GM21515 (cell line): Measurements from ENCODE around the gene GRIFIN.

Experiments
- ATAC-seq: cut with Tn5 transposase; IDR thresholded peaks from one replicate; pipeline ENCODE4 v1.9.1; 2021; ENCODE audit not compliant: unreplicated experiment

GRIFIN gene

DNA sequence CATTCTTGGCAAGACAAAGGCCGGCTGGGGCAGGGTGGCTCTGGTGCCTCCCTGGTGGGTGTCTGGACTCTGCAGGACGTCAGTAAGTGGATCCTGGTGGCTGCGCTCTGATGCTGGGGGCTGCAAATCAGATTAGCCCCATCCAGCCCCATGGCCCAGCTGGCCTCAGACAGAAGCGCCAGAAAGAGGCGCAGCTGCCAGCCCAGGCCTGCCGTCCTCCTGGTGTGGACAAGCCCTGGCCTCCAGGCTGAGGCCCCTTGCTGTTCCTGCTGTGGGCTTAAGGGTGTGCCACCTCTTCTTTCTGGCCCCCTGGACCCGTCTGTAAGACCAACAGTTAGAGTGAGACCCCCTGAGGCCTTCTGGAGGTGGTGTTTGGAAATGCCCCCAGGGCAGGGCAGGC, 37.5 kb upstream of the GRIFIN start:
- no peak for ATAC-seq

DNA sequence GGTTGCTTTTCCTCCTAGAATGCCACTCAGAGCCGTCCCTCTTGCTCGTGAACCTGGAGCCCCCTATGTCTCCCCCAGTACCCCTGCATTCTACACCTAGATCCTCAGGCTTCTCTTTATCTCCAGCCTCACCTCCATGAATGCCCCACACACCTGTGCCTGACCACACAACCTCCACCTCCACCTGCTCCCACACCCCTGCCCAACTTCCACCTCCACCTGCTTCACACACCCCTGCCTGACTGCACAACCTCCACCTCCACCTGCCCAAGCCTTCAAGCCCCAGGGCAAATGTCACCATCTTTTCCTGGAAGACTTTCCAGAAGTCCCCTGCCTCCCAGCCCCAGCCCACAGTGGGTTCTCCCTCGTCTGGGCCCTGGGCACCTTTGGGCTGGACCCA, 36.5 kb upstream of the GRIFIN start:
- ATAC-seq = no peak

DNA sequence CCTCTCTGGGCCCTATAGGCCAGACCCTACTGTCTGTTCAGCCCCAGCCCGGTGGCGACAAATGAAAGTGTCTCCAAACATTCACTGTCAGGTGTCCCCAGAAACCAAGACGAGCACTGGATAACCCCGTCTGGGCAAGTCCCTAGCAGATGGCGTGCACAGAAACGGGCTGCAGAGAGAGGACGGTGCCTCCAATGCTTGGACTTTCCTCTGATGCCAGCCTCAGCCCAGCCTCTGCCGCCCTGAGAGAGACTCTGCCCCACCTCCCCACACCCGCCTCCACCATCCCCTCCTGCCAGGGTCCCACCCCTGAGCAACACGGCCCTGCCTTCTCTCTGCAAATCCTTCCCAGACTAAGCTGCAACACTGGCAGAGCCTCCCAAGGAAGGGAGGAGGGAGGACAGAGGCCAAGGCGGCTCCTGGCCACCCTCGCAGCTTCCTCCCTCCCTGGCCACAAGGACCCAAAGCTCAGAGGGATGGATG, 36.0 kb upstream of the GRIFIN start:
- ATAC-seq = no peak

DNA sequence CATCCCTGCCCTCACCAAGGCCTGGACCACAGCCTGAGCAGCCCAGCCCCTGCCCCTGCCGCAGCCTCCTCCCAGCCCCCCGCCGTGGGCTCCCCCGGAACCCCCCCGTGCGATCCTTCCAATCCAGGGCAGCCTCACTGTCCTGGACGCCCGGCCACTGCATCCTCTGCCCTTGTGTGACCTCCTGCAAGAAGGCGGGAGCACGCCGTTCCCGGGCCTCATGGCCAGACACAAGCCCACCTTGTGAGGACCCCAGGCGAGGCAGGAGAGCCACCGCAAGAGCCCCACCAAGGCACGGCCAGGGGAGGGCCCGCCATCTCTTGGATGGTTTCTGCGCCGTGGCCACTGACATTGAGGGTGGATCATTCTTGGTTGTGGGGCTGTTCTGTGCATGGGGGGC, 35.6 kb upstream of the GRIFIN start:
- ATAC-seq = no peak

DNA sequence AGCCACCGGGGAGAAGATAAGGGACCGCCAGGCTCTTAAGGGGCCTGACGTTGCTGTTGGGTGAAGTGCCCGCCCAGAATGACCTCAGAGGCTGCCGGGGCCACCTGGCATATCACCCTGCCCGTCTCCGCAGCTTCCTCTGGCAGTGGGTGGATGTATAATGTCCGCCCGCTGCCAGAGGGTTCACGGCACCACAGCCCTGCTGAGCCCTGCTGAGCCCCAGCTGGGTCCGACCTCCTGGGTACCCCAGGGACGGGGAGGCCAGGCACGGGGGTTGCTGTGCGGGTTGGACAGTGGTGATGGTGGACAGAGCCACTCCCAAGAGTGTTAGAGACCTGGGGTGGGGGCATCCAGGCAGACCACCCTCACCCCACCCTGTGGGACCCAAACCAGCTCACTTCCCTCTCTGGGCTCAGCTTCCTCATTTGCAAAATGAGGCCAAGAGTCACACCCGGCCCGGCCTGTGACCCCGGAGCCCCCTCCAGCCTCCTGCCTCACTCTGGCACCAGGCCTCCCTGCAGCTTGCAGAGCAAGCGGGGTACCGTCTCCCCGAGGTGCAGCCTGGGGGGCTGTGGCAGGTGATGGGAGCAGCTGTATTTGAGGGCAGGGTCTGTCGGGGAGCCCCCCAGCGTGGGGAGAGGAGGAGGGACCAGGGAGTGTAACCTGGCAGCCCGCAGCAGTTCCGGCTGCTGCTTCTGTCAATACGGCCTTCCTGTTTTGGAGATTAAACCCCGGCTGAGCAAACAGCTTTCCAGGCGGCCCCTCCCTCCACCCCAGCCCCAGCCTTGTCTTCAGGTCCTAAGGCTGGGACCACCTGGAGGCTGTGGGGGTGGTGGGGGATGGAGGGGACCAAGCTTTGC, 34.9 kb upstream of the GRIFIN start:
- ATAC-seq = no peak

DNA sequence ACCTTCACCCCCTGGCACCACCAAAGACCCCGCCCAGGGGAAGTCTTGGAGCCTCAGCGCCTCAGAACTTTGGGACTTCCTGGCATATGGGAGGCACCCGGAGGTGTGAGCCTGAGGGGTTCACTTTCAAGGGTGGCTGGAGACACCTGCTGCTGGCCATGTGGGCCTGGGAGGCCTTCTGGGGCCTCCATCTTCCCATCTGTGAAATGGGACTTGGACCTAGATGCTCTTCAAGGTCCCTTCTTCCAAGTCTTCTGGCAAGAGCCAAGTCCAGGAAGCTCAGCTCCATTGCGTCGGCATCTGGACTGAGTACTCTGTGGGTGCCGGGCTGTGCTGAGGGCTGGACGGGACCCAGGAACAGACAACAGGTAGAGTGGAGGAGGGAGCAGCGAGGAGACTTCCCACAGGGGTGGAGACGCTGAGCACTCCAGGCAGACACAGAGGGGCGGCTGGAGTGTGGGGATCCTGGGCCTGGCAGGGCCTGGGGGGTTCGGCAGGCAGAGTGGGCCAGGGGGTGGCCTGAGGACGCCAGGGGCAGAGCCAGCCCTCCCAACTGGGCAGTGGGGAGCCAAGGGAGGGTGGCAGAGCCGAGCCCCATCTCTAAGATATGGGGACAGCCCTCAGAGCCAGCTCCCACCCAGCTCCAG, 34.1 kb upstream of the GRIFIN start:
- ATAC-seq = no peak

DNA sequence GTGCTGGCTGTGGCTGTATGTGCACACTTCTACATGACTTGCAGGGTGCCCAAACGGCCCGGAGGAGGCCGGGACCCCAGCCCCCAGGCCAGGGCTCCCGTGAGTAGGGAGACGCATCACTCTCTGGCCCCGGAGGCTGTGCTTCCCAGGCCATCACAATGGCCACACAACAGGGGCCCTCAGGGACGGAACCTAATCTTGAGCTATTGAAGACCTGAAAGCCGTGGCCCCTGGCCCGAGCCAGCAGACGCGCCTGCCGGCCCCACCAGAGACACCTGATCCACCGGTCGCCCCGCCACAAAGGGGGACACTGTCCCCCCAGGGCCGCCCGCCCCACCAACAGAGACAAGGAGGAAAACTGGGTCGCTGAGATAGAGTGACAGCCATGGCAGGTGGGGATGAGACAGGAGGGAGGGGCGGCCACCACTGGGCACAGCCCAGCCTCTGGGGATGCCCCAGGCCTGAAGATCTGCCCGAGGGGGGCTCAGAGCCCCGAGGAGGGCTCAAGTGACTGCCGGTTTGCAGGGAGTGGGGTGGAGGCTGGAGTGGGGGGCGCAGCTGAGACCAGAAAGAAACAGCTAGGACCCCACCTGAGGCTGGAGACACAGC, 33.2 kb upstream of the GRIFIN start:
- no peak for ATAC-seq

DNA sequence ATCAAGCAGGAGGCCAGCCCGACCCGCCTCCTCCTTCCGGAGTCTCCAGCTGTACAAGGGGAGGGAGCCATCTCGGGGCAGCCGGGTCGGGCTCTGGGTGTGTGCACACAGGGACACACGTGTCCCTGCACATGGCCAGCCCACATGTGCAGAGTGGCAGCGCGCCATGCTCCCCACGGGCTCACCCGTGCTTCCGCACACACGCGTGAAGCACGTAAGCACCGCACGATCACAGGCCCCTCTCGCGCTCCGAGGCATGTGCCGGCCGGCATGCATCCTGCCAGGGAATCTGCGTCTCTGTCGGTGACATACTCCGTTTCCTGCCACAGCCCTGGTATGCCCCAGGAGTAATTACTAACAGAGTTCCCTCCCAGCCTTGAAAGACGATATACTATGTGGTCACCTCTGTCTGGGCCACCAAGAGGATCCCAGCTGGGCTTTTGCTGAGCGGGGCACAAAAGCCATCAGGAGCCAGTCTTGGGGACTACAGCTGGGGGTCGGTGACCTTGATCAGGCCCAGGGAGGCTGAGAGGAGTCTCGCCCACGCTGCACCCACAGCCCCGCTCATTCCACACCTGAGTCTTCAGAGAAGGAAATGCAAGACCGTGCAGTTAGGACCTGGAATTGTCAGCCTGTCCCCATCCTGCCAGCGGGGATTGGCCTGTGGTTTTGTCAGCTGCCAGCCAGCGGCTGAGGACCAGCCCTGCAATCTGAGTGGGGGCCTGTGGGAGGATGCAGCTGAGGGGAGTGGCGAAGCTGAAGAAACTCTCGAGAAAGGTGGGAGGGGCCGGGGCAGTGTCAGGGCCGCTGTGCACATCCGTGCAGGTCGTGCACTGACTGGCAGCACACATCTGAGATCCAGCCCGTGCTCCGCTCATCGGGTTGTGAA, 32.4 kb upstream of the GRIFIN start:
- no peak for ATAC-seq

DNA sequence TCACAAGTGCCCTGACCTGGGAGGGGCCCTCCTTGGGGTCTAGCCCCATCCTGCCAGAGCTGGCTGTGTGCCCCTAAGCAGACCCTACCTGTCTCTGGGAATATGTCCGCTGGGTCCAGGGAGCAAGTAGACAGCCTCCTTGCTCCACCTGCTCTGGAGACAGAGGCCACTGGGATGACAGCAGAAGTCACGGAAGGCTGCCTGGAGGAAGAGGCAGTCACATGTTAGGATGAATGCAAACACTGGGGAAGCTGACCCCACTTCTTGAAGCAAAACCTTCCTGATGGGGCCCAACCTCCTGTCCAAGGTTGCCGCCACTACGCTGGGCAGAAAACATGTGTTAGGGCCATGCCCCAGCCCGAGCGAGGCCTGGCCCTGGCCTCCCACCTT, 31.7 kb upstream of the GRIFIN start:
- ATAC-seq = no peak

DNA sequence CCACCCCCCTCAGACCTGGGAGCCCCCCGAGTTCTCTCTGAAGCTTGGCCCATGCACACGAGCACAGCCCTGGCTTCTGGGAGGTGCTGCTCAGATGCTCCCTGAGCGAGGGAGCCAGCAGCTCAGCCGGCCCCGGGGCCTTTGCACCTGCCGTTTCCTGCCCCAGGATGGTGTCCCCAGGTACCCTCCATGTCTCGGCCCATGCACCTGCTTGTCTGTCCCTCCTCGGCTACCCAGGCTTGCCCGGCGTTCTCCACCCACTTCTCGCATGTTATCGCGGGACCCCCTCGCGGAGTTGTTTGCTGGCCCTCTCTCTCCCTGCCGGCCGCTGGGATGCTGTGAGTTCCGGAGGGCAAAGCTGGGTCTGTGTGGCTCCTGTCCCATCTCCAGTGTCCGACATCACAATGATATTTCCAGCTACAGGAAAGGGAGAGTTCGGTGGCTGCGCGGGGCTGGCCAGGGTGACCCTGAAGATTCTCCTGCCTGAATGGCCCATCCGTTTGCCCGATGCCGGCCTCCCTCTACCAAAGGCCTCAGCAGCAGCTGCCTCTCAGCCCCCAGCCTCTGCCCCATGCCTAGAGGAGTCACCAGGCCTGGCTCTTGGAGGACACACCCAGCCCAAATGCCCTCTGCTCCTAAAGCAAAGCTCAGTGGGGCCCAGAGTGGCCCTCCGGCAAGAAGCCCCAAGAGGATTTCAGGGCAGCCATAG, 31.2 kb upstream of the GRIFIN start:
- ATAC-seq = no peak

DNA sequence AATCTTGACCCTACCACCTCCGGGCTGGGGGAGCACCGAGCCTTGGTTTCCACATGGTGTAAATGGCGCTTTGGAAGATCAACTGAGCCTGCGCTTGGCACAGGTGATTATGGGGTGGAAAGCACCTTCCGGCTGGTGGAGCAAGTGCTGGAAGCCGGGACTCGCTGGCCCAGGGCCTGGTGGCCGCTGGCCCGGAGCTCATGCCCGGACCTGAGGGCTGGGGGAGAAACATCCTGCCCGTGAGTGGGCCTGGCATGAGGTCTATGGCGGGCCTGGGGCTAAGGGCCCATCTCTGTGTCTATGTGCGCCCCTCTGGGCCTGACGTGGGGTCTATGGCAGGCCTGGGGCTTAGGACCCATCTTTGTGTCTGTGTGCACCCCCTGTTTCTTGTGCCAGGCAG, 29.2 kb upstream of the GRIFIN start:
- no peak for ATAC-seq

DNA sequence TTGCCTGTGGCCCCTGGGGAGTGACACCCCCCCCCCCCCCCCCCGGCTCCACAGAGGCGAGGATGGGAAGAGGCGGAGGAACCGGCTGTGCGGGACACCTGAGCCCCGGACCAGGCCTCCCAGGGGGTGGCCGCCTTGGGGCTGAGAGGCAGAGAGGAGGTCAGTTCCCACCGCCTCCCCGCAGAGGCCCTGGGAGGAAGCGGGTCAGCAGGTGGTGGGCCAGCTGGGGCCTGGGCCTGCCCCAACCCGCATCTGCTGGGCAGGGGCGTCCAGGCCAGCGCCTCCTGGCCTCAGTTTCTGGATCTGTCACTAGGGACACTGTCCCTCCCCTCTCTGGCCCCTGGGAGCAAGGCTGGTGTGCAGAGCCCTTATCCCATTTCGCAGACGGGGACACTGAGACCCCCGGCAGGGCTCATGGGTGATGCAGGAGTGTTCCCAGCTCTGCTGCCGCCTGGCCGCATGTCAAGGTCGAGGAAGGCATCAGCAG, 28.7 kb upstream of the GRIFIN start:
- no peak for ATAC-seq

DNA sequence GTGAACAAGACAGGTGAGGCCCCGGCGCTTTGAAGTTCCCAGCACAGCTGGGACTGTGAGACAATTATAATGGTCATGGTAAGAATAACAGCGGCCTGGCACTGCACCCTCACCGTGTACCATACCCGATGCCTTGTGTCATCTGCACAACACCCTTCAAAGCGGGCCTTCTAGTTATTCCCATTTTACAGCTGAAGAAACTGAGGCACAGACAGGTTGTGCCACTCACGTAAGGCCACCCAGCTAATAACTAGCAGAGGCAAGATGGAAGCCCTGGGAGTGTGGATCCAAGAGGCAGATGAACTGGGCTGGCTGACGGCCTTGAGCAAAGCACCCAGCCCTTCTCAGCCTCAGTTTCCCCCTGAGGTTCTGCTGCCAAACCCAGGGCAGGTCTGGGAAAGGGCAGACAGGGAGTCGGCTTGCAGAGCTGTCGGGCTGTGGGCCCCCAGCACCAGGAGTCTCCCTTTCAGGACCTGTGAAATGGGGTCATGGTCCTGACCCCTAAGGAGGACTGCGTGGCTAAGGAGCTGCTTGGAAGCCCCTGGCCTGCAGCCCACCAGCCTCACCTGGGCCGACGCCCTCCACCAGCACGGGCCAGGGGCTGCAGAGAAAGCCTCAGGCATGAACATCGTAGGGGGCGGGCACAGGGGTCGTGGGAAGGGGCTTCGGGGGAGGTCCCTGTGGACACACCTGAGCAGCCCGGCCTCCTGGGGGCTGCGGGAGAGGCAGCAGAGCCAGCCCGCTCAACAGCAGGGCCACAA, 28.1 kb upstream of the GRIFIN start:
- no peak for ATAC-seq

DNA sequence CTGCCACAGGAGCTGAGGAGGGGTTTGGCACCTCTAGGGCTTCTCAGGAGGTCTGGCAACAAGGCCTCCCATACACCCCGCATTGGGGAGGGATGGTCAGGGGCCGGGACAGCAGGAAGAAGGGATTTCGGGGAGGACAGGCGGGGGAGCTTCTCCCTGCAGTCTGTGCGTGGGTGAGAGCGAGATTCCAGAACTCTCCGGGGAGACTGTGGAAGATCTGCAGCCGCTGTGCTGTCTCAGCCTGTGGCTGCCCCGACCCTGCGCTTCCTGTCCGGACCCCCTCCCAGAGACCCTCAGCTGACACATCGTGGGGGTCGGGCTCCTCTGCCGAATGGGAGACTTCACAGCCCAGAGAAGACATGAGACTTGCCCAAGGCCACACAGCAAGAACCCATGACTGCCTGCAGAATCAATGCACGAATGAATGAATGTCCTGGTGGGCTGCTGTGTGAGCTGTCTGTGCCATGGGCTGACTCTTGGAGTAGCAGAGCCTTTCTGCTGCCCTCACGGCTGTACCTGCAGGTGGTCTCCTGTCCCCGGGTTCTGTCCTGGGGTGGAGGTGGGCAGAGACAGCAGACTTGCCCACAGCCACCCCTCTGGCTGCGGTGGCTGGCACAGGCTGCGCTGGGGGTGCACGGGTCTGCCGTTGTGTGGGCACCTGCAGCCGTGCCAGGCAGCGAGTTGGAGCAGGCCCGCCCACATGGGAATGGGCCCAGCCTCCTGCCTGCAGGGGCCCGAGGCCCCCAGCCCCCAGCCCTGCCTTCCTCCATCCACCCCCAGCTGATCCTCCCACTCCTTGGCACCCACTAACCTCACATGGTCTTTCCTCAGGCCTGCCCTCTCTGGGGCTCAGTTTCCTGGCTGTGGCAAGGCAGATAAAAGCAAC, 27.1 kb upstream of the GRIFIN start:
- ATAC-seq = no peak

DNA sequence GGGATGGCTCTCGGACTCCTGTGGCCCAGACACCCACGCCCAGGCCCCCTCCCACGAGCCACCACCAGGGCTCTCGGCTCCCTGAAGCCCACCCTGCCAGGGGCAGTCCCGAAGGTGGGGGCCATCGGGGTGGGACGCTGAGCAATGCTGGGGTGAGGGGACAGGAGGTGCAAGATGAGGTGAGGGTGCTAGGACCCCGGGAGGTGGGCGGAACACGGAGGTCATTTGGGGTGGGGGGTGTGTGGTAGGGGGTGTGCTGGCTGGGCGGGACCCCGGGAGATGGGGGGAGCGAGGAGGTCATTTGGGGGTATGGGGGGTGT, 26.4 kb upstream of the GRIFIN start:
- no peak for ATAC-seq

DNA sequence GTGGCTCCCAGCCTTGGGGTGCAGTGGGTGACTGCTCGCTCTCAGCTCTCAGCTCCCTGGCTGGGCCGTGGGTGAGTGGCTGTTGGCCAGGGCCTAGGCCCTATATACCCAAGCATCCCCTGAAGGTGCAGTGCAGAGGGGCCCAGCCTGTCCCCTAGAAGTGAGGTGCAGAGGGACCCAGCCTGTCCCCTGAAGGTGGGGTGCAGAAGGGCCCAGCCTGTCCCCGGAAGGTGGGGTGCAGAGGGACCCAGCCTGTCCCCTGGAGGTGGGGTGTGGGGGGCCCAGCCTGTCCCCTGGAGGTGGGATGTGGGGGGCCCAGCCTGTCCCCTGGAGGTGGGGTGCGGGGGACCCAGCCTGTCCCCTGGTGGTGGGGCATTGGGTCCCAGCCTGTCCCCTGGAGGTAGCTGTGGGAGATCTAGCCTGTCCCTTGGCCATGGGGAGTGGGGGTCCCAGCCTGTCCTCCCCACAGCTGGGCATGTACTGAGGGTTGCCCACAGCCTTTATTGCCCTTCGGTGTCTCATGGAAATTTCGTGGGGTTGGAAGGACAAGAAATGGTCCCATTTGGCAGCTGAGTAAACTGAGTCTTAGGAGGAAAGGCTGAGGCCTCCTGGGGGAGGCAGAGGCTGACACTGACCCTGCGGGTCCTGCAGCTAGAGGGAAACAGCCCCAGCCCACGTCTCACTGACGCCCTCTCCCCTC, 25.9 kb upstream of the GRIFIN start:
- ATAC-seq = no peak

DNA sequence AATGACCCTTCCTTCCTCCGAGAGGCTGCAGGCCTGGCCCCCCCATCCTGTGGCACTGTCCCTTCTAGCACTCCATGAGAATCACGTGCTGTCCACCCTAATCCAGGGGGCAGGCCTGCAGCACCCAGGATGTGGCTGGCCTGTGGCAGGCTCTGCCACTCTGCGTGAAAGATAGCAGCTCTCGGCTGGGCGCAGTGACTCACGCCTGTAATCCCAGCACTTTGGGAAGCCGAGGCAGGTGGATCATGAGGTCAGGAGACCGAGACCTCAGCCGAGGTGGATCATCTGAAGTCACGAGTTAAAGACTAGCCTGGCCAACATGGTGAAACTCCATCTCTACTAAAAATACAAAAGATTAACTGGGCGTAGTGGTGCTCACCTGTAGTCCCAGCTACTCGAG, 24.5 kb upstream of the GRIFIN start:
- ATAC-seq = no peak

DNA sequence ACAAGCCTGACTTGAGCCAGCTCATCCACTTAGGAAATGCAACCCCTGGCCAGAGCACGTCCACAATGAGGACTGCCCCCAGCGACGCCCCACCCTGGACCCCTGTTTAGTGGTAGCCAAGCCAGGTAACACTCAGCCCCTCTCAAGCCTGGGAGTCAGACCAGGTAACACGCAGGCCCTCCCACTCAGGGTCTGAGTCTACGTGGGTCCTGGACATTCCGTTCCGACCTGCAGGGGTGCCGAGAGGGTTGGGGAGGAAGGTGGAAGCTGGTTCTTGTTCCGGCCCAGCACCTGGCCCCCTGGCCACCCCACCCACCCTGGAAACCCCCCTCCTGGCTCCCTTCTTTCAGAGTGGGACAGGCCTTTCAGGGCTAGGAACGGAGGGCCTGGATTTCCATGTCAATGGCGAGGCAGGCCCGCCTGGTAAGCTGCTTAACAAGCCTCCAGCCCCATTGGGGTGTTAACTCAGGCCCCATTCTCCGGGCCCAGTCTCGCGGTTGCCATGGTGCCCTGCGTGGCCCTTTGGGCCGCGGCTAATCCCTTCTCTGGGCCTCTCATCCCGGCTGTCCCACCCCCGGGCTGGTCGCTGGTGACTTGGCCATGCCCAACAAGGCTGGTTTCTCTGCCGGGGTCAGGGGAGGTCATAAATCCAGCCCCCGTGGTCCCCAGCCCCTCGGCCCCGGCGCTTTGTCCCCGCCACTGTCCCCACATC, 23.7 kb upstream of the GRIFIN start:
- no peak for ATAC-seq
